SJSA1 (cell line): ENCODE measurements around the gene C11orf54. TPM values are rescaled to one million over a fixed set of nuclear protein-coding genes. Genes with fewer than 3 reads are reported as not detected.
A peak's percentile ranks its signal among the peaks of the same experiment; 100 is the strongest.

ENCODE experiments used
- DNase-seq, 2 experiments: peaks; one replicate each; pipeline ENCODE4 v3.0.0-alpha.2; 2015 to 2020; ENCODE audit warnings: low spot score in 2 of 2, low read depth in 1 of 2
- H3K27ac ChIP-seq: fragments of 250-450 bp; sonication (Bioruptor Pico); 2 replicates; pipeline ENCODE4 v1.5.1; 2020; ENCODE audit warnings: mild to moderate bottlenecking, moderate library complexity
- H3K27me3 ChIP-seq: fragments of 250-450 bp; sonication (Bioruptor Pico); replicated peaks from 2 replicates; pipeline ENCODE4 v1.5.1; 2020; ENCODE audit warnings: mild to moderate bottlenecking, moderate library complexity
- H3K36me3 ChIP-seq: fragments of 250-450 bp; sonication (Bioruptor Pico); 2 replicates; pipeline ENCODE4 v1.5.1; 2020; ENCODE audit warnings: mild to moderate bottlenecking
- H3K4me1 ChIP-seq: fragments of 250-450 bp; sonication (Bioruptor Pico); replicated peaks from 2 replicates; pipeline ENCODE4 v1.6.1; 2021; ENCODE audit warnings: mild to moderate bottlenecking
- H3K4me3 ChIP-seq: fragments of 250-450 bp; sonication (Bioruptor Pico); 2 replicates; pipeline ENCODE4 v1.5.1; 2020; ENCODE audit warnings: mild to moderate bottlenecking
- H3K9me3 ChIP-seq: fragments of 250-450 bp; sonication (Bioruptor Pico); replicated peaks from 2 replicates; pipeline ENCODE4 v1.5.1; 2020; ENCODE audit warnings: mild to moderate bottlenecking
- total RNA-seq: library from RNA; depleted of rRNA; stranded (reverse); fragments of >200 nt; shearing (Covaris generic); gene quantifications from 2 replicates; pipeline ENCODE4 v1.2.3, GENCODE V29; 2014; rRNA removed

Gene C11orf54
- total RNA-seq, 1 experiment from 2014 or later, result 12.8 TPM

- Histone ChIP-seq H3K27me3 (no peaks in the 10 kb centered on the region), H3K36me3 (peaks cover 14% of the 10 kb centered on the region), H3K27ac (peak overlapping the region; percentile 77; the same call in 1 of the 2 replicates), H3K9me3 (no peaks in the 10 kb centered on the region), H3K4me3 (peak overlapping the region; percentile 67), H3K4me1 (no peaks in the 10 kb centered on the region)
- DNase-seq, result no peak
These were observed 43.5 kb downstream of the C11orf54 start for GRCh38 chr11:93784935-93785360.

- no peaks in the 10 kb centered on the region for H3K27me3 ChIP-seq
- H3K27ac ChIP-seq, result no peak overlapping the region
- no peaks in the 10 kb centered on the region for H3K4me1 ChIP-seq
- no peak for DNase-seq
- H3K4me3 ChIP-seq, result no peak overlapping the region
- H3K9me3 ChIP-seq, result no peaks in the 10 kb centered on the region
- peaks cover 54% of the 10 kb centered on the region for H3K36me3 ChIP-seq
These were observed 50.0 kb downstream of the C11orf54 start for GRCh38 chr11:93791493-93791892.

GRCh38 chr11:93796441-93797231, 55.2 kb downstream of the C11orf54 start:
- no peaks in the 10 kb centered on the region for H3K4me1 ChIP-seq
- H3K4me3 ChIP-seq, result no peak overlapping the region
- peaks cover 53% of the 10 kb centered on the region for H3K36me3 ChIP-seq
- no peaks in the 10 kb centered on the region for H3K27me3 ChIP-seq
- DNase-seq, result no peak
- no peak overlapping the region for H3K27ac ChIP-seq
- no peaks in the 10 kb centered on the region for H3K9me3 ChIP-seq

GRCh38 chr11:93801366-93801765, 59.9 kb downstream of the C11orf54 start:
- H3K36me3 ChIP-seq, result peaks cover 50% of the 10 kb centered on the region

DNA sequence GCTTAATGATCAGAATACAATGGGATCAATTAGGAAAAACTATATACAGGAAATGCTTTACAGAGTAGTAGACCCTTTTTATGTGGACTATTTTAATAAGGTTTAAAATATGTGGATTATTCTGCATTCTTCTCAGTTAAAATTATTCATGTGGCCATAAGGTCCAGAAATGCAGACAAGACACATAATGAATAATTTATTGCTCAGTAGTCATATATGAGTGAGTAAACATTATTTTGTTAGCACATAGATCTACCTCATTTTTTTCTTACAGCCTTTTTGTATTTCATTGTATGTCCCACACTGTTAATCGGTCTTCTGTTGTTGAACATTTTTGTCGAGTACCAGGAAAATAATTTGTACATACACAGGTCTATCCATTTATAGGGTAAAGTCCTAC, 63.4 kb downstream of the C11orf54 start:
- DNase-seq, result no peak
- no peaks in the 10 kb centered on the region for H3K27me3 ChIP-seq
- H3K36me3 ChIP-seq, result peaks cover 45% of the 10 kb centered on the region
- H3K27ac ChIP-seq, result no peak overlapping the region
- H3K9me3 ChIP-seq, result no peaks in the 10 kb centered on the region
- no peaks in the 10 kb centered on the region for H3K4me1 ChIP-seq
- H3K4me3 ChIP-seq, result no peak overlapping the region

More at GRCh38 chr11:93801366-93801765, 59.9 kb downstream of the C11orf54 start:
- Histone ChIP-seq H3K4me1 (no peaks in the 10 kb centered on the region), H3K27me3 (no peaks in the 10 kb centered on the region), H3K4me3 (no peak overlapping the region), H3K9me3 (no peaks in the 10 kb centered on the region), H3K27ac (no peak overlapping the region)
- DNase-seq, result no peak

DNA sequence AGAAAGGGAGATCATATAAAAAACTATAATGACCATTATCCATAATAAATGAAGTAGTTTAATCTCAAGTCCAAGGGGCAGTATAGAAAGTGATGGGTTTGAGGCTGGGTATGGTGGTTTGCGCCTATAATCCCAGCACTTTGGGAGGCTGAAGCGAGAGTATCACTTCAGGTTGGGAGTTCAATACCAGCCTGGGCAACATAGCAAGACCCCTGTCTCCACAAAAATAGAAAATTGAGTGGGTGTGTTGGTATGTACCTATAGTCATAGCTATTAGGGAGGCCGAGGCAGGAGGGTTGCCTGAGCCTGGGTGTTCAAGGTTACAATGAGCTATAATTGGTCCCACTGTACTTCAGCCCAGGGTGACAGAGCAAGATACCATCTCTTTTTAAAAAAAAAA, 66.5 kb downstream of the C11orf54 start:
- no peak overlapping the region for H3K27ac ChIP-seq
- DNase-seq, result no peak
- no peaks in the 10 kb centered on the region for H3K27me3 ChIP-seq
- H3K9me3 ChIP-seq, result no peaks in the 10 kb centered on the region
- H3K4me3 ChIP-seq, result no peak overlapping the region
- H3K36me3 ChIP-seq, result peaks cover 33% of the 10 kb centered on the region
- H3K4me1 ChIP-seq, result no peaks in the 10 kb centered on the region

GRCh38 chr11:93813974-93814373, 72.5 kb downstream of the C11orf54 start:
- Histone ChIP-seq H3K27ac (no peak overlapping the region), H3K4me1 (no peaks in the 10 kb centered on the region), H3K27me3 (no peaks in the 10 kb centered on the region), H3K36me3 (peaks cover 17% of the 10 kb centered on the region), H3K4me3 (no peak overlapping the region), H3K9me3 (no peaks in the 10 kb centered on the region)
- DNase-seq, result no peak

Other genes starting within 250 kb of the C11orf54 start
- gene SMCO4, start 198.3 kb upstream of the C11orf54 start, total RNA-seq, result 6.8 and 26.9 TPM in 2 replicates
- gene CEP295, start 80.0 kb upstream of the C11orf54 start, total RNA-seq, result 17.4 and 20.8 TPM in 2 replicates
- 72.6 and 90.6 TPM in 2 replicates for gene TAF1D, start 177 bp upstream of the C11orf54 start, total RNA-seq
- gene MED17, start 42.6 kb downstream of the C11orf54 start, total RNA-seq, result 14.3 and 18.2 TPM in 2 replicates
- gene VSTM5, start 108.9 kb downstream of the C11orf54 start, total RNA-seq, result not detected in 2 replicates